ENCODE data around the gene TOMT.

- TF ChIP-seq CTCF (IDR thresholded peaks at IDR 0.05): no peak
- TF ChIP-seq EZH2 (IDR thresholded peaks at IDR 0.05; ENCODE audit: borderline replicate concordance, insufficient read depth, low read depth, low read length, poor library complexity, severe bottlenecking): no peak
These were observed 3.6 kb upstream of the TOMT start for GRCh38 chr11:72102162-72102561.
